ENCODE results near the gene DPYSL4. TPM values are rescaled to one million over a fixed set of nuclear protein-coding genes. Genes with fewer than 3 reads are reported as not detected.

DPYSL4 gene
- total RNA-seq, 2 donors from 2014 or later: 0.27 to 0.44 TPM

DNA sequence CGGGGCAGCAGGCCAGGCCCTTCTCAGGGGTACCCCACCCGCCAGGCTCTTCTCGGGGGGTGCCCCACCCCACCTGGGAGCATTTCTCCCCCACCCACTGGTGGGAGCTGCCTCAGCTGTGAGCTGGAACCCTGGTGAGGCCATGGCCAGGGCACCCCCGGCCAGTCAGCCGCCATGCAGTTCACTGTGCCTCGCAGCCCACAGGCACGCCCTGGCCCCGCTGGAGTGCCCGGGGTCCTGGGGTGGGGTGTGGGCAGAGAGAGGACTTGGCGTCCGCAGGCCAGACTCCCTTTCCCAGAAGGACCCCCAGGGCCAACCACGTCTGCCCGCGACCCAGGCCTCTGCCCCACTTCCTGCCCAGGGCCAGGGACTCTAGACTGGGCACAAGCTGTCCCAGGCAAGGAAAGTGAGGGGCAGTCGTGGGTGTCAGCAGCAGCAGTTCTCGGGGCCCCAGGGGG, 13.1 kb downstream of the DPYSL4 start:
- no peak for DNase-seq
- intact Hi-C loops (cut with DNase I): no loop called here
- H3K9me3 ChIP-seq: no peaks in the 10 kb centered on the region
- TF ChIP-seq, protein P1, sequence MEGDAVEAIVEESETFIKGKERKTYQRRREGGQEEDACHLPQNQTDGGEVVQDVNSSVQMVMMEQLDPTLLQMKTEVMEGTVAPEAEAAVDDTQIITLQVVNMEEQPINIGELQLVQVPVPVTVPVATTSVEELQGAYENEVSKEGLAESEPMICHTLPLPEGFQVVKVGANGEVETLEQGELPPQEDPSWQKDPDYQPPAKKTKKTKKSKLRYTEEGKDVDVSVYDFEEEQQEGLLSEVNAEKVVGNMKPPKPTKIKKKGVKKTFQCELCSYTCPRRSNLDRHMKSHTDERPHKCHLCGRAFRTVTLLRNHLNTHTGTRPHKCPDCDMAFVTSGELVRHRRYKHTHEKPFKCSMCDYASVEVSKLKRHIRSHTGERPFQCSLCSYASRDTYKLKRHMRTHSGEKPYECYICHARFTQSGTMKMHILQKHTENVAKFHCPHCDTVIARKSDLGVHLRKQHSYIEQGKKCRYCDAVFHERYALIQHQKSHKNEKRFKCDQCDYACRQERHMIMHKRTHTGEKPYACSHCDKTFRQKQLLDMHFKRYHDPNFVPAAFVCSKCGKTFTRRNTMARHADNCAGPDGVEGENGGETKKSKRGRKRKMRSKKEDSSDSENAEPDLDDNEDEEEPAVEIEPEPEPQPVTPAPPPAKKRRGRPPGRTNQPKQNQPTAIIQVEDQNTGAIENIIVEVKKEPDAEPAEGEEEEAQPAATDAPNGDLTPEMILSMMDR (IDR thresholded peaks at IDR 0.05): no peak
- H3K4me3 ChIP-seq: no peak overlapping the region
- no peak overlapping the region for H3K9ac ChIP-seq (ENCODE audit: low read depth in 2 of 2, low read length in 2 of 2)
- H3K27ac ChIP-seq: no peak overlapping the region
- H3K36me3 ChIP-seq: no peaks in the 10 kb centered on the region
- H3K4me1 ChIP-seq: no peaks in the 10 kb centered on the region
- no peaks in the 10 kb centered on the region for H3K27me3 ChIP-seq

DNA sequence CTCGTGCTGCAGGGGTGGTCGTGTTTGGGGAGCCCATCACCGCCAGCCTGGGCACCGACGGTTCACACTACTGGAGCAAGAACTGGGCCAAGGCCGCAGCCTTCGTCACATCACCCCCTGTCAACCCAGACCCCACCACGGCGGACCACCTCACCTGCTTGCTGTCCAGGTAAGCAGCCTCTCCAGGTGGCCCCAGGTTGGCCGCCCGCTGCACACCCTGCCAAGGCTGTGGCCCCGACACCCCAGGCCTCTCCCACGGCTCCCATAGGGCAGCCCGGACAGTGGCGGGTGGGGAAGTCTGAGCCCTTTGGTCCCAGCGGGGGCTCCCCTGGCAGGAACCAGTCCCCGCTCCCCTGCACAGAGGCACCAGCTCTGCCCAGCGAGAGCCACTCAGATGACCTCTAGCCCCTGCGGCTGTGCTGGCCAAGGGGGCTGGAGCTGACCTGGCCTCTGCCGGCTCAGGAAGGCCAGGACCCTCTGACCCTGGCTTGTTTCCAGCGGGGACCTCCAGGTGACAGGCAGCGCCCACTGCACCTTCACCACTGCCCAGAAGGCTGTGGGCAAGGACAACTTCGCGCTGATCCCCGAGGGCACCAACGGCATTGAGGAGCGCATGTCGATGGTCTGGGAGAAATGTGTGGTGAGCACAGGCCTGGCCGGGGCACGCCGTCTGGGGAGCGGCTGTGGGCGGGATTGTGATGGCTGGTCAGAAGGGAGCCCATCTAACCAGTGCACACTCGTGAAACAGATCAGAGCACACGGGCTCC, 13.8 kb downstream of the DPYSL4 start:
- TF ChIP-seq, protein P1 (IDR thresholded peaks at IDR 0.05): no peak
- intact Hi-C loops (cut with DNase I): no loop called here
- no peak overlapping the region for H3K27ac ChIP-seq

DNA sequence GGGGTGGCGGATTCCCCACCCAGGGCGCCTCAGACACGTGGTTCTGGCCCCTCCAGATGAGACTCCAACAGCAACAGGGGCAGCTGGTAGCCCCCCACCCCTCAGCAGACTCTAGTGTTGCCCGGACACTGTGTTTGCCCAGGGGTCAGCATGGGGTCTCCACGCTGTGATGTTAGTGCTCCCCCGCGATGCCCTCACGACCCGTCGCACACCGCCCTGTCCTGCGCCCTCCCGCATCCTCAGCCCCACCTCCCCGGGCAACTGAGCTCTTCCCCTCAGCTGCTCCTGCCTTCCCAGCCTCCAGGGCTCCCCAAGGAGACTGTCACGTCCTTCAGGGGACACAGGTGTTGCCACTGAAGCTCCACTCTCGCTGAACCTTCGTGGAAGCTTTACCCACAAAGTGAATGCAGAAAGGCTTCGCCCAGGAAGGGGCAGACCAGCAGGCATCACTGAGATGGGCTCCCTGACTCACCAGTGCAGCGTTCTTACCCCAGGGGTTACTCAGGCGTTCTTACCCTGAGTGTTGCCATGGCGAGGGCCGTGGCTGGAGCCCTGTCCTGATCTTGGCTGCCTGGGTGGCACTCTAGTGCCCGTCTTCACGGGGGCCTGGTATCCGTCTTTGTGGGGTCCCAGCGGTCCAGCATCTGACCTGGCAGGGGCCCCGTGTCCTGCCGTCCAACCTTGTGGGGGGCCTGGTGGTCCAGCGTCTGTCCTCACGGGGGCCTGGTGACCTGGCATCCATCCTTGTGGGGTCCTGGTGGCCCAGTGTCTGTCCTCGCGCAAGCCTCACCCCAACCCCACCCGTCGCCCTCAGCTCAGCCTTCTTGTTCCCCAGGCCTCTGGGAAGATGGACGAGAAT, 14.6 kb downstream of the DPYSL4 start:
- TF ChIP-seq, protein P1 (IDR thresholded peaks at IDR 0.05): no peak
- H3K4me3 ChIP-seq: no peak overlapping the region
- no peaks in the 10 kb centered on the region for H3K36me3 ChIP-seq
- H3K9ac ChIP-seq (ENCODE audit: low read depth in 2 of 2, low read length in 2 of 2): no peak overlapping the region
- DNase-seq: no peak
- intact Hi-C loops (cut with DNase I): no loop called here
- no peaks in the 10 kb centered on the region for H3K4me1 ChIP-seq
- H3K9me3 ChIP-seq: no peaks in the 10 kb centered on the region
- no peaks in the 10 kb centered on the region for H3K27me3 ChIP-seq
- H3K27ac ChIP-seq: no peak overlapping the region

More for the DNA sequence above, 13.8 kb downstream of the DPYSL4 start:
- Histone ChIP-seq H3K4me1 (no peaks in the 10 kb centered on the region), H3K9ac (ENCODE audit: low read depth in 2 of 2, low read length in 2 of 2) (no peak overlapping the region), H3K9me3 (no peaks in the 10 kb centered on the region), H3K36me3 (no peaks in the 10 kb centered on the region), H3K4me3 (no peak overlapping the region), H3K27me3 (no peaks in the 10 kb centered on the region)
- DNase-seq: no peak

DNA sequence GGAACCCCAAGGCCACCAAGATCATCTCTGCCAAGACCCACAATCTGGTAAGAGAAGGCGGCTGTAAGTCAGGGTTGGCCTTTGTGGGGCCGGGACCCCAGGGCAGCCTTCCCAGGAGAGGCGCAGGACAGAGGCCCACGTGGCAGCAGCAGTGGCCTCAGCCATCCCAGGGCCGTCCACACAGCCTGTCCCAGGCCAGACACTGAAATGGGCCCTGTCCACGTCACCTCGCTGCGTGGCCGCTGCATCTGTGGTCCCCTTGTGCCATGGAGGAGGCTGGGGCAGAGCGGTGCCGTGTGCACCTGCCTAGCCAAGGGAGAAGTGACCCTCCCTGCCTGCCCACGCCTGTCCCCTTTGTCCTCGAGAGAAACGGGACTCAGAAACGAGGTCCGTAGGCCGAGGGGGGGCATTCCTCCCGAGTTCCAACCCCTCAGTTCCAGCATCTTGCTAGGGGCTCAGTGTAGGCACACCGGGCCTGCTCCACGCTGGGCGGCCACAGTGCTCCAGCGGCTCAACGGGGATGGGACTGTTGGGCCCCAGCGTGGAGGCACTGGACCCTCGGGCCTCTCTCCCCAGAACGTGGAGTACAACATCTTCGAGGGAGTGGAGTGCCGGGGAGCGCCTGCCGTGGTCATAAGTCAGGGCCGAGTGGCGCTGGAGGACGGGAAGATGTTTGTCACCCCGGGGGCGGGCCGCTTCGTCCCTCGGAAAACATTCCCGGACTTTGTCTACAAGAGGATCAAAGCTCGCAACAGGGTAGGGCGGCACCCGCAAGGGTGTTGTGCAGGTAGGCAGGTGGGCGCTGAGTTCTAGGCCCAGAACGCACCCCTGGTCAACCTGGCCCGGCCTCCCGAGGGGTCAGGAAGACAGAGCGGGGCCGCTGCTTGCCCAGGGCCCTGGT, 15.6 kb downstream of the DPYSL4 start:
- DNase-seq: no peak

More for the DNA sequence above, 15.6 kb downstream of the DPYSL4 start:
- Histone ChIP-seq H3K9me3 (no peaks in the 10 kb centered on the region), H3K36me3 (no peaks in the 10 kb centered on the region), H3K9ac (ENCODE audit: low read depth in 2 of 2, low read length in 2 of 2) (no peak overlapping the region), H3K4me1 (no peaks in the 10 kb centered on the region), H3K4me3 (no peak overlapping the region), H3K27me3 (no peaks in the 10 kb centered on the region), H3K27ac (no peak overlapping the region)
- intact Hi-C loops (cut with DNase I): no loop called here
- TF ChIP-seq, protein P1 (IDR thresholded peaks at IDR 0.05): no peak

Data from colonic mucosa (tissue), 4 donors.